AG04450 (cell line): ENCODE results near the gene PCED1B. TPM values are rescaled to one million over a fixed set of nuclear protein-coding genes. Genes with fewer than 3 reads are reported as not detected.
A peak's percentile ranks its signal among the peaks of the same experiment; 100 is the strongest.

Experiments
- CTCF ChIA-PET: fragments of 300-600, 350-600 bp; formaldehyde crosslinking; extraction: SDS; loops from one replicate; lab custom pipeline; 2022; ENCODE audit warnings: antibody characterized with exemption, inconsistent platforms; lab: Charles Lee
- POLR2A ChIA-PET: fragments of 350-600 bp; formaldehyde crosslinking; extraction: SDS; loops from one replicate; lab custom pipeline; 2021; ENCODE audit warnings: antibody characterized with exemption, inconsistent platforms; lab: Yijun Ruan, JAX
- DNase-seq: peaks from one replicate; pipeline ENCODE4 v3.0.0-alpha.2; 2011; ENCODE audit warnings: low read depth, low spot score
- H3K27ac ChIP-seq: one replicate; pipeline ENCODE4 v1.5.1; 2012; ENCODE audit warnings: low read depth, low read length, control low read depth
- H3K27me3 ChIP-seq: one replicate; pipeline ENCODE4 v1.6.0; 2012; ENCODE audit warnings: low read length; ENCODE audit not compliant: control insufficient read depth, insufficient read depth
- H3K4me3 ChIP-seq: 2 replicates; pipeline ENCODE4 v1.5.1; 2011; ENCODE audit warnings: mild to moderate bottlenecking, low read depth, low read length, control low read depth
- H3K9me3 ChIP-seq: 2 replicates; pipeline ENCODE4 v1.5.1; 2012; ENCODE audit warnings: low read length; ENCODE audit not compliant: control insufficient read depth, insufficient read depth
- CTCF ChIP-seq: IDR thresholded peaks from 2 replicates; pipeline ENCODE4 v1.5.1; 2011; ENCODE audit warnings: low read depth, low read length, control low read depth, inconsistent platforms
- polyA plus RNA-seq: library from polyadenylated mRNA; depleted of rRNA; stranded (reverse); fragments of >200 nt; gene quantifications from 2 replicates; pipeline ENCODE4 v1.2.3, GENCODE V29; 2011

Gene PCED1B
- polyA plus RNA-seq, 1 experiment = 0.88 TPM

- H3K9me3 ChIP-seq = peaks cover 15% of the 10 kb centered on the region; the same call in 1 of the 2 replicates
- no peaks in the 10 kb centered on the region for H3K27me3 ChIP-seq
- H3K27ac ChIP-seq = no peak overlapping the region
- ChIA-PET CTCF (interaction anchor here (1.4 kb wide), 1 partner anchor 200 kb away, joined by 3 read pairs; no protein-coding TSS in a partner anchor), POLR2A (no interaction called here)
- no peak for TF ChIP-seq CTCF
- no peak overlapping the region for H3K4me3 ChIP-seq
- no peak for DNase-seq
Observed at GRCh38 chr12:47231456-47231855, 152.0 kb downstream of the PCED1B start.

GRCh38 chr12:47234576-47235141 is 155.2 kb downstream of the PCED1B start:
- Histone ChIP-seq H3K4me3 (no peak overlapping the region), H3K27ac (no peak overlapping the region), H3K27me3 (no peaks in the 10 kb centered on the region), H3K9me3 (peaks cover 15% of the 10 kb centered on the region; the same call in 1 of the 2 replicates)
- POLR2A ChIA-PET = no interaction called here
- CTCF ChIA-PET = no interaction called here
- no peak for DNase-seq
- no peak for TF ChIP-seq CTCF

- CTCF ChIA-PET = no interaction called here
- POLR2A ChIA-PET = no interaction called here
- H3K27me3 ChIP-seq = no peaks in the 10 kb centered on the region
- H3K4me3 ChIP-seq = no peak overlapping the region
- H3K9me3 ChIP-seq = peaks cover 15% of the 10 kb centered on the region; the same call in 1 of the 2 replicates
- peak overlapping the region; percentile 70 for H3K27ac ChIP-seq
- no peak for TF ChIP-seq CTCF
- DNase-seq = no peak
Observed at GRCh38 chr12:47235258-47236040, 156.0 kb downstream of the PCED1B start.

GRCh38 chr12:47236109-47236714 is 156.8 kb downstream of the PCED1B start:
- ChIA-PET POLR2A (no interaction called here), CTCF (no interaction called here)
- no peak for TF ChIP-seq CTCF
- peak; percentile 38 for DNase-seq
- Histone ChIP-seq H3K9me3 (peaks cover 15% of the 10 kb centered on the region; the same call in 1 of the 2 replicates), H3K27me3 (no peaks in the 10 kb centered on the region), H3K27ac (peak overlapping the region; percentile 70), H3K4me3 (no peak overlapping the region)

- TF ChIP-seq CTCF = no peak
- Histone ChIP-seq H3K27me3 (no peaks in the 10 kb centered on the region), H3K27ac (no peak overlapping the region), H3K9me3 (peaks cover 15% of the 10 kb centered on the region; the same call in 1 of the 2 replicates), H3K4me3 (no peak overlapping the region)
- DNase-seq = no peak
- ChIA-PET POLR2A (no interaction called here), CTCF (interaction anchor here (0.6 kb wide), 1 partner anchor 343 kb away, joined by 3 read pairs; no protein-coding TSS in a partner anchor)
Observed at GRCh38 chr12:47237751-47238211, 158.4 kb downstream of the PCED1B start.
